GM12864 (cell line): Measurements from ENCODE around the gene MAST4.

ENCODE experiments used
- DNase-seq: peaks from one replicate; pipeline ENCODE4 v3.0.0-alpha.2; 2011; ENCODE audit warnings: low read depth
- H3K4me3 ChIP-seq: 2 replicates; pipeline ENCODE4 v1.5.1; 2011; ENCODE audit warnings: mild to moderate bottlenecking, low read depth, low read length, control low read depth
- TF ChIP-seq, protein P1 (sequence below): IDR thresholded peaks from 2 replicates; pipeline ENCODE4 v1.5.1; 2011; ENCODE audit warnings: low read depth, mild to moderate bottlenecking, moderate library complexity, low read length, control low read depth, inconsistent platforms; ENCODE audit errors: missing control alignments

Gene MAST4

DNA sequence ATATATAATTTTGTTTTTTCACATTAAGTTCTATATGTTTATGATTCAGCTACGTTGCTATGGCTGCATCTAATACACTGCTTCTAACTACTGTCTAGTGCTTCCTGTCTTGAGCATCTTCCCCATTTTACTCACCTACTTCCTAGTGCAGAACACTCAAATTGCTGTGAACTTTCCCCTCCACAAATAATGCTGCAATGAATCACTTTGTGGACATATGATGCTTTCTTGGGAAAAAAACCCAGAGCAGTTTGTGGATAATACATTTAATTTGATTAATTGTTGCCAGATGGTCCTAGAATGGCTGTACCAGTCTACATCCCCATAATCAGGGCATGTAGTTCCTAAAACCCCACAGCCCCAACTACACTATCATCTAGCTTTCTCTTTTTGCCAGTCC lies 581.9 kb downstream of the MAST4 start:
- DNase-seq, result no peak
- TF ChIP-seq, protein P1, sequence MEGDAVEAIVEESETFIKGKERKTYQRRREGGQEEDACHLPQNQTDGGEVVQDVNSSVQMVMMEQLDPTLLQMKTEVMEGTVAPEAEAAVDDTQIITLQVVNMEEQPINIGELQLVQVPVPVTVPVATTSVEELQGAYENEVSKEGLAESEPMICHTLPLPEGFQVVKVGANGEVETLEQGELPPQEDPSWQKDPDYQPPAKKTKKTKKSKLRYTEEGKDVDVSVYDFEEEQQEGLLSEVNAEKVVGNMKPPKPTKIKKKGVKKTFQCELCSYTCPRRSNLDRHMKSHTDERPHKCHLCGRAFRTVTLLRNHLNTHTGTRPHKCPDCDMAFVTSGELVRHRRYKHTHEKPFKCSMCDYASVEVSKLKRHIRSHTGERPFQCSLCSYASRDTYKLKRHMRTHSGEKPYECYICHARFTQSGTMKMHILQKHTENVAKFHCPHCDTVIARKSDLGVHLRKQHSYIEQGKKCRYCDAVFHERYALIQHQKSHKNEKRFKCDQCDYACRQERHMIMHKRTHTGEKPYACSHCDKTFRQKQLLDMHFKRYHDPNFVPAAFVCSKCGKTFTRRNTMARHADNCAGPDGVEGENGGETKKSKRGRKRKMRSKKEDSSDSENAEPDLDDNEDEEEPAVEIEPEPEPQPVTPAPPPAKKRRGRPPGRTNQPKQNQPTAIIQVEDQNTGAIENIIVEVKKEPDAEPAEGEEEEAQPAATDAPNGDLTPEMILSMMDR, result no peak
- no peak overlapping the region for H3K4me3 ChIP-seq

DNA sequence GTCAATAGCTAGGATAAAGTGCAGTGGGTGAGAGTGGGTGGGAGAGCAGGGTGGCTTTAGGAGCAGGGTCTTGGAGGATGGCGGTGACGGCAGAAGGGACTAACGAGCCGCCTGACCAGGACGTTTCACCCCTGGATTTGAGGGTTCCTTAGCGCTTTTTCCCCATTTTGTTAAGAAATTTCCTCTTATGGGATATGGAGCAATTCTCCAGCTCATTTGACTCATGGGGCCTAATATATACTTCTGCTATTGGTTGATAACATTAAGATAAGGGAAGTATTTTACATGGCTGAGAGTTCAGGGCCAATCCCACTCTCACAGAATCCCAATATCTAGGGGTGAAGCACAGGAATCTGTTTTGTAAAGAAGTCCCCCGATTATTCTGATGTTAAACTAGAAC lies 582.8 kb downstream of the MAST4 start:
- DNase-seq, result no peak
- H3K4me3 ChIP-seq, result no peak overlapping the region
- TF ChIP-seq, protein P1, result no peak

DNA sequence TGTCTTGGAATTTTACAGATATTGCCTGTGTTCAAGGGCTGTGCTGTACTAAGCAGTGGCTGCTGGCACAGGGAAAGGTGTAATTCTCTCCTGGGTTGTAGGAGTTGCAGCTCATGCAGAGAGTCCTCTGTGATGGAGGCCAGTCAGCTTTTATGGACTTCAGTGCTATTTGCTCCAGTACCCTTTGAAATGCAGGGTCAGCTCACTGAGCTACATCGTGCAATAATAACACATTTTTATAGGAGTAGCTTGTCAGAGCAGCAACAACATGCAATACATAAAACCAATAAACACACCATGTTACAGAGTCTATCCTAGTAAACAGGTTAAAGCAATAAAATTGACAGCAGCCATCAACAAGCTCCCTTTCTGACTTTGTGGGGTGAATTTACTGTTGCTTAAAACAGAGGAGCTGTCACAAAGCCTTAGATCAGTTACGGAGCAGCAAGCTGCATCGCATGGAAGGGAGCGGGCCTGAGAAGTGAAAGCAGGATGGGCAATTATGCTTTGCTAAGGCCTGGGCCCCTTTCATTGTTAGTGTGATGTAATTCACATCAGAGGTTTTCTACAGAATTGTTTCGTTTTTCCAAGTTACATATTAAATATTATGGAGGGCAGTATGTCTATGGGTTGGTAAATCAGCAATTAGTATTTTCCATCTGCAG lies 583.6 kb downstream of the MAST4 start:
- no peak for DNase-seq

DNA sequence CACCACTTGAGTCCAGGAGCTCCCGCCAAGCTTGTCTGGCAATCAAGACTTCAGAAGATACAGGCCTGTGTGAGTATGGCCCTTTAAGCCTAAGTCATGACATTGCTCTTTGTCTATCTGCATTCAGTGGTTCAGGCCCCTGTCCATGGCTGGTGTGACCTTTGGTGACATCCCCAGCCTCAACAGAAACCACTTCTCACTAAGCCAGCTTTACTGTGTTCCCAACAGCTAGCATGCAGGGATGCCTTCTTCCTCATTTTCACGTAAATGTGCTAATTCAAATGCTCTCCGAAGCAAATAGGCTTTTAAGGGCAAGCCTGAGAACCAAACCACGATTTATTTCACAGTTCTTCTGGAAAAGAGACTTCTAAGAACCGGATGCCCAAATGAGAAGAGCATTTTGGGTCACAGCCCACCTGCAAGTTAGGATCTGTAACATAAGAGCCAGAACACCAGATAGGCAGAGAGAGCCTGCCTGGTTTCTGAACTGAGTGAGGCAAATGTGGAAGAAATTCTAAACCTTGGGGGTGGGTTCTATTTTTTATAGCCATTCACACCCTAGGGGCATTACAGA lies 585.5 kb downstream of the MAST4 start:
- no peak for DNase-seq
- no peak overlapping the region for H3K4me3 ChIP-seq
- TF ChIP-seq, protein P1, result no peak

More for the DNA sequence above, 583.6 kb downstream of the MAST4 start:
- TF ChIP-seq, protein P1, result no peak
- H3K4me3 ChIP-seq, result no peak overlapping the region

DNA sequence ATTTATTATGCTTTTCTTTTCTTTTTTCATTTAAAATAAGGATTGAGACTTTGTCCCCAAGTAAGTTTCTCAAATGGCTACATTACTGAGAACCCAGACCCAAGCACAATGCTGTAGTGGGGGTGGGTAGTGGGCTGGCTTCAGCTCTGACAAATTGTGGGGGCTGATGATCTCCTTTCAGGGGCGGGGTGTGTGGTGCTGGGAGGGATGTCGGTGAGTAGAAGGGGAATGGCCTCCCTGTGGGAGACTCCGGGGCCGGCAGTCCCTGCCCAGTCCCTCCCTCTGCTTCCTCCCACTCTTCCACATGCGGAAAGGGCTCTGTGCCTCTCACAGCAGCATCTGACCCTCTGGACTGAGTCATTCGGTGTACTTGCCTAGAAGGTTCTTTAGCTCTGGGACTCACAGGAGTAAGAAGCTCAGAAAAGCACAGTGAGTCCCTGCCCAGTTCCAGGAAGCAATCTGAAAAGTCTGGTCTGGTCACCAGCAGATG lies 586.2 kb downstream of the MAST4 start:
- TF ChIP-seq, protein P1, result no peak
- DNase-seq, result no peak
- no peak overlapping the region for H3K4me3 ChIP-seq

DNA sequence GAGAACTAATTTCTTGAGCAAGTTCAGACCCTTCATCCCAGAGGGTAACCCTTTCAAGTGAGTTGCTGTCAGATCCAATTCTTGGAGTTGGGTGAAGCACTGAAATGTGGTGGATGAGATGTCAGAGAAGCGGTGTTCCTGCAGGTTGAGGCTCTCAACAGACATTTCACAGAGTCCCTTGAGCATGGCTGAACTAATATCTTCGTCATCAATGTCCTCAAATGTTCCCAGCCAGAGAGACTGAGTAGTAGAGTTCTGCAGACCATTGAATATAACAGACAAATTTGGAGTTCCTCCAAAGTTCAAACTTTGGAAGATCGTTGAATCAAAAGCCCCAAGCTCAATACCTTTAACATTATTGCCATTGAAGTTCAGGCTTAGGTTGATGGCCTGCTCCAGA lies 587.7 kb downstream of the MAST4 start:
- no peak for DNase-seq
- H3K4me3 ChIP-seq, result no peak overlapping the region
- TF ChIP-seq, protein P1, result no peak

DNA sequence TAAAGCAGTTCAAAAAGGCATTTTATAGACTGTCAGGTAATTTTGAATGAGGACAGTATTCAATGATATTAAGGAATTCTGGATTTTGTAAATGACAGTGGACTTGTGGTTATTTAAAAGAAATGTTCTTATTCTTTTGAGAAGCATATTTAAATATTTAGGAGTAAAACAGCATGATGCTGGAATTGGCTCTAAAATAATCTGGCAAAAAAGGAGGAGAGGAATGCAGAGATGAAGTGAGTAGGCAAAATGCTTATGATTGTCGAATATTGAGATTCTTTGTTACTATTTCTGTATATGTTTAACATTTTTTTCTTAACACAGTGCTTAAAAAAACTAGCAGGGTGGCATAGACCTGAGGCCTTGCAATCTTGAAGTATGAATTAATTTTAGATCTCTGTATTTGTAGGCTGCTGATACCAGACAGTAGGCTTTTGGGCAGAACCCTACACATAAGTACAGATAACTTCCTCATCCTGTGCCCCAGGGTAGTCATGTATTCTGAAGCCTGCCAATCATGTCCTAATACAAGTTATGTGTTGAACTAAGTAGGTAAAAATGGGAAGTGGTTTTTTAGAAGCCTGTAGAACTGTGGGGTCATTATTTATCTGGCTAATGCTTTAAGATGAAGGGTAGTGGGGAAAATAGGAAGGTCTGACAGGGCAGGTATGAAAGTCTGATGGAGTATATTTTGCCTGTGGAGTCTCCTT lies 591.0 kb downstream of the MAST4 start:
- no peak overlapping the region for H3K4me3 ChIP-seq
- TF ChIP-seq, protein P1, result no peak
- DNase-seq, result no peak
